ENCODE measurements around the gene HMOX2.

DNA sequence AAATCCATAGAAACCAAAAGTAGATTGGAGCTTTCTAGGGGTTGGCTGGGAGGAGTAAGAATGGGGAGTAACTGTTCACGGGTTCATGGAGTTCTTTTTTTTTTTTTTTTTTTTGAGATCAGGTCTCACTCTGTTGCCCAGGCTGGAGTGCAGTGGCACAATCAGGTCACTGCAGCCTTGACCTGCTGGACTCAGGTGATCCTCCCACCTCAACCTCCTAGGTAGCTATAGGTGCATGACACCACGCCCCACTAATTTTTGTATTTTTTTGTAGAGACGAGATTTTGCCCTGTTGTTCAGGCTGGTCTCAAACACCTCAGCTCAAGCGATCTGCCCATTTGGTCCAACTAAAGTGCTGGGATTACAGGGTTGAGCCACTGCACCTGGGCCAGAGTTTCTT, 3.3 kb upstream of the HMOX2 start:
- TF ChIP-seq TAF1 (IDR thresholded peaks at IDR 0.05; ENCODE audit: low read depth), result no peak
- TF ChIP-seq, protein P1, sequence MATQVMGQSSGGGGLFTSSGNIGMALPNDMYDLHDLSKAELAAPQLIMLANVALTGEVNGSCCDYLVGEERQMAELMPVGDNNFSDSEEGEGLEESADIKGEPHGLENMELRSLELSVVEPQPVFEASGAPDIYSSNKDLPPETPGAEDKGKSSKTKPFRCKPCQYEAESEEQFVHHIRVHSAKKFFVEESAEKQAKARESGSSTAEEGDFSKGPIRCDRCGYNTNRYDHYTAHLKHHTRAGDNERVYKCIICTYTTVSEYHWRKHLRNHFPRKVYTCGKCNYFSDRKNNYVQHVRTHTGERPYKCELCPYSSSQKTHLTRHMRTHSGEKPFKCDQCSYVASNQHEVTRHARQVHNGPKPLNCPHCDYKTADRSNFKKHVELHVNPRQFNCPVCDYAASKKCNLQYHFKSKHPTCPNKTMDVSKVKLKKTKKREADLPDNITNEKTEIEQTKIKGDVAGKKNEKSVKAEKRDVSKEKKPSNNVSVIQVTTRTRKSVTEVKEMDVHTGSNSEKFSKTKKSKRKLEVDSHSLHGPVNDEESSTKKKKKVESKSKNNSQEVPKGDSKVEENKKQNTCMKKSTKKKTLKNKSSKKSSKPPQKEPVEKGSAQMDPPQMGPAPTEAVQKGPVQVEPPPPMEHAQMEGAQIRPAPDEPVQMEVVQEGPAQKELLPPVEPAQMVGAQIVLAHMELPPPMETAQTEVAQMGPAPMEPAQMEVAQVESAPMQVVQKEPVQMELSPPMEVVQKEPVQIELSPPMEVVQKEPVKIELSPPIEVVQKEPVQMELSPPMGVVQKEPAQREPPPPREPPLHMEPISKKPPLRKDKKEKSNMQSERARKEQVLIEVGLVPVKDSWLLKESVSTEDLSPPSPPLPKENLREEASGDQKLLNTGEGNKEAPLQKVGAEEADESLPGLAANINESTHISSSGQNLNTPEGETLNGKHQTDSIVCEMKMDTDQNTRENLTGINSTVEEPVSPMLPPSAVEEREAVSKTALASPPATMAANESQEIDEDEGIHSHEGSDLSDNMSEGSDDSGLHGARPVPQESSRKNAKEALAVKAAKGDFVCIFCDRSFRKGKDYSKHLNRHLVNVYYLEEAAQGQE (IDR thresholded peaks at IDR 0.05; ENCODE audit: low read depth), result no peak
- TF ChIP-seq, protein P2, sequence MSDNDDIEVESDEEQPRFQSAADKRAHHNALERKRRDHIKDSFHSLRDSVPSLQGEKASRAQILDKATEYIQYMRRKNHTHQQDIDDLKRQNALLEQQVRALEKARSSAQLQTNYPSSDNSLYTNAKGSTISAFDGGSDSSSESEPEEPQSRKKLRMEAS (IDR thresholded peaks at IDR 0.05), result no peak
- no peak for TF ChIP-seq CEBPB (IDR thresholded peaks at IDR 0.05)
- no peak for TF ChIP-seq EGR1 (IDR thresholded peaks at IDR 0.05)
- no peak for TF ChIP-seq USF1 (IDR thresholded peaks at IDR 0.05)
- no peak for TF ChIP-seq YY1 (IDR thresholded peaks at IDR 0.05; ENCODE audit: low read depth)
- TF ChIP-seq RAD21 (IDR thresholded peaks at IDR 0.05; ENCODE audit: low read depth), result no peak
- no peak for TF ChIP-seq NFIC (IDR thresholded peaks at IDR 0.05)
- no peak for TF ChIP-seq CREB1 (IDR thresholded peaks at IDR 0.05; ENCODE audit: low read depth)
- no peak for TF ChIP-seq EP300 (IDR thresholded peaks at IDR 0.05; ENCODE audit: borderline replicate concordance)
- no peak for TF ChIP-seq TEAD4 (IDR thresholded peaks at IDR 0.05)

Data from Ishikawa (cell line).